Measurements from ENCODE around the gene LILRB3. TPM values are rescaled to one million over a fixed set of nuclear protein-coding genes. Genes with fewer than 3 reads are reported as not detected.

The LILRB3 gene
- total RNA-seq, 5 donors from 2014 or later (not counting 1 experiment from before 2014, with no cell fraction given): 0.72 to 2.8 (median 1.1) TPM

DNA sequence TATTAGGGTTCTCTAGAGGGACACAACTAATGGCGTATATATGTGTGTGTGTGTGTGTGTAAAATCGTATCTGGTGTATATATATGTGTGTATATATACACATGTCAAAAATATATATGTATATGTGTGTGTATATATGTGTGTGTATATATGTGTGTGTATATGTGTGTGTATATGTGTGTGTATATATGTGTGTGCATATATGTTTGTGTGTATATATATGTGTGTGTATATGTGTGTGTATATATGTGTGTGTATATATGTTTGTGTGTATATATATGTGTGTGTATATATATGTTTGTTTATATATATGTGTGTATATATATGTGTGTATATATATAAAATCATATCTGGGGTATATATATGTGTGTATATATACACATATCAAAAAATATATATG is 39.7 kb upstream of the LILRB3 start:
- no peak overlapping the region for H3K27ac ChIP-seq (ENCODE audit: low read length)
- no peaks in the 10 kb centered on the region for H3K9me3 ChIP-seq
- H3K4me3 ChIP-seq (ENCODE audit: control insufficient read depth in 1 of 2, extremely low read depth in 1 of 2, low read length in 1 of 2): no peak overlapping the region
- Mint-ChIP-seq H3K36me3 (no peaks in the 10 kb centered on the region), H3K27me3 (peaks cover 10 to 13% of the 10 kb centered on the region in 2 donors), H3K4me3 (no peak overlapping the region), H3K9me3 (no peaks in the 10 kb centered on the region), H3K4me1 (peaks cover 0 to 2% (median 0%) of the 10 kb centered on the region in 3 donors), H3K27ac (no peak overlapping the region)
- ATAC-seq (replicated peaks in 1 of 4) (no peak), DNase-seq (no peak)
- H3K36me3 ChIP-seq (ENCODE audit: control insufficient read depth in 2 of 2, extremely low read depth in 1 of 2, insufficient read depth in 1 of 2, low read length in 1 of 2): no peaks in the 10 kb centered on the region
- WGBS (ENCODE audit: insufficient coverage): no CpG with 5 or more reads among the region's 2 CpGs
- CTCF ChIA-PET: interaction anchor here in 1 of 2 donors (0.8 kb wide), 1 partner anchor 34 kb away, joined by 3 read pairs; no protein-coding TSS in a partner anchor
- H3K27me3 ChIP-seq (replicated peaks in 1 of 2; ENCODE audit: control insufficient read depth in 2 of 2, extremely low read depth in 1 of 2, insufficient read depth in 2 of 2, low read length in 1 of 2): peaks cover 0 to 17% of the 10 kb centered on the region in 2 experiments
- POLR2A ChIA-PET: no interaction called here
- H3K4me1 ChIP-seq (ENCODE audit: control insufficient read depth in 1 of 2, extremely low read depth in 1 of 2, insufficient read depth in 2 of 2, low read length in 2 of 2): peaks cover 0 to 4% of the 10 kb centered on the region in 2 experiments

GRCh38 chr19:54262066-54262465 is 39.3 kb upstream of the LILRB3 start:
- POLR2A ChIA-PET: no interaction called here
- Histone ChIP-seq H3K27me3 (replicated peaks in 1 of 2; ENCODE audit: control insufficient read depth in 2 of 2, extremely low read depth in 1 of 2, insufficient read depth in 2 of 2, low read length in 1 of 2) (peaks cover 0 to 20% of the 10 kb centered on the region in 2 experiments), H3K36me3 (ENCODE audit: control insufficient read depth in 2 of 2, extremely low read depth in 1 of 2, insufficient read depth in 1 of 2, low read length in 1 of 2) (no peaks in the 10 kb centered on the region), H3K4me3 (ENCODE audit: control insufficient read depth in 1 of 2, extremely low read depth in 1 of 2, low read length in 1 of 2) (no peak overlapping the region), H3K9me3 (no peaks in the 10 kb centered on the region), H3K4me1 (ENCODE audit: control insufficient read depth in 1 of 2, extremely low read depth in 1 of 2, insufficient read depth in 2 of 2, low read length in 2 of 2) (peaks cover 0 to 4% of the 10 kb centered on the region in 2 experiments), H3K27ac (ENCODE audit: low read length) (no peak overlapping the region)
- WGBS (ENCODE audit: insufficient coverage): 79% methylated on average over 11 of the region's 11 CpGs
- no peaks in the 10 kb centered on the region for H3K9me3 Mint-ChIP-seq
- H3K4me3 Mint-ChIP-seq: no peak overlapping the region
- DNase-seq: no peak
- CTCF ChIA-PET: interaction anchor here in 1 of 2 donors (0.8 kb wide), 1 partner anchor 33 kb away, joined by 3 read pairs; no protein-coding TSS in a partner anchor
- H3K4me1 Mint-ChIP-seq: peaks cover 0 to 2% (median 0%) of the 10 kb centered on the region in 3 donors
- no peak overlapping the region for H3K27ac Mint-ChIP-seq
- ATAC-seq (replicated peaks in 1 of 4): no peak
- peaks cover 11 to 13% of the 10 kb centered on the region in 2 donors for H3K27me3 Mint-ChIP-seq
- no peaks in the 10 kb centered on the region for H3K36me3 Mint-ChIP-seq

- ATAC-seq (replicated peaks in 1 of 4) (no peak), DNase-seq (no peak)
- Mint-ChIP-seq H3K27me3 (peaks cover 6 to 20% of the 10 kb centered on the region in 2 donors), H3K27ac (no peak within 1 kb of the TSS), H3K9me3 (no peaks in the 10 kb centered on the region), H3K36me3 (no peaks in the 10 kb centered on the region), H3K4me3 (no peak within 1 kb of the TSS), H3K4me1 (no peaks in the 10 kb centered on the region)
- Histone ChIP-seq H3K27ac (ENCODE audit: low read length) (no peak within 1 kb of the TSS), H3K4me1 (ENCODE audit: control insufficient read depth in 1 of 2, extremely low read depth in 1 of 2, insufficient read depth in 2 of 2, low read length in 2 of 2) (no peaks in the 10 kb centered on the region), H3K36me3 (ENCODE audit: control insufficient read depth in 2 of 2, extremely low read depth in 1 of 2, insufficient read depth in 1 of 2, low read length in 1 of 2) (no peaks in the 10 kb centered on the region), H3K27me3 (replicated peaks in 1 of 2; ENCODE audit: control insufficient read depth in 2 of 2, extremely low read depth in 1 of 2, insufficient read depth in 2 of 2, low read length in 1 of 2) (peaks cover 0 to 48% of the 10 kb centered on the region in 2 experiments), H3K4me3 (ENCODE audit: control insufficient read depth in 1 of 2, extremely low read depth in 1 of 2, low read length in 1 of 2) (no peak within 1 kb of the TSS), H3K9me3 (no peaks in the 10 kb centered on the region)
- POLR2A ChIA-PET: no interaction called here
- 84% methylated on average over 8 of the region's 9 CpGs for WGBS (ENCODE audit: insufficient coverage)
- CTCF ChIA-PET: no interaction called here
These were observed 34.3 kb upstream of the LILRB3 start, which contains the start of gene LILRB5 for GRCh38 chr19:54257116-54257480. LILRB5 (minus strand) TSS chr19:54257273; CDS start chr19:54257193, 80 bp downstream.

DNA sequence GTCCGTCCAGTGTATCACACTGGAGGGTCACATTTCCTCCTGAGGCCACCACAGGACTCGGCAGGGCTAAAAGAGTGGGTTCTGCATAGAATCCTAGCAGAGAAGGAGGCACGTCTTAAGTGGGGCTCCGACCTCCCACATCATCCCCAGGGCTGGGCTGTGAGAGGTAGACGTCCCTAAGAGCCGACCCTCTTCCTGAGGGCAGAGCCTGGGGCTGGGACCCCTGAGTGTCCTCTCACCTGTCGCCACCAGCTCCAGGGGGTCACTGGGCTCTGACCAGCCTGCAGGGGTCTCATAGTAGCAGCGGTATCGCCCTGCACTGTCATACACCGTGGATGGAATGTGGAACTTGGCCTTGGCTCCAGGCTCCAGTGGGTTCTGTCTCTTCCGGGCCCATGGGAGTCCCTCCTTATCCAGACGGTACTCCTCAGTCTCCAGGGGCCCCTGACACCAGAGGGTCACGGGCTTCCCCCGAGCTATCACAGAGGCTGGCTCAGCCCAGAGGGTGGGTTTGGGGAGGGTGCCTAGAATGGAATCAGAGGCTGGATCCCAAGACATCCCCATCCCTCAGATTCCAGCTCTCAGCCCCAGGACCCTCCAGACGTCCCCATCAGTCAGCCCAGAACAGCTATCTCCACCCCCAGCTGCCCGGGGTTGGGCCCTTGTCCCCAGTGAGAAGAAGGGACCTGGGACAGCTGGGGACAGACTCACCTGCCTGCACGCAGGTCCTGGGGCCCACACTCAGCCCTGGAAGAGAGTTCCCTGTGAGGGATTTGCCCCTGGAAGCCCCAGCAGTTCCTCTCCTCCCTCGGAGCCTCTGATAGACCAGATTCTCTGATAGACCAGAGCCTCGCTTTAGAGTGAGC is 33.7 kb upstream of the LILRB3 start:
- Mint-ChIP-seq H3K27me3 (peaks cover 6 to 22% of the 10 kb centered on the region in 2 donors), H3K4me3 (no peak overlapping the region), H3K9me3 (no peaks in the 10 kb centered on the region), H3K4me1 (no peaks in the 10 kb centered on the region), H3K27ac (no peak overlapping the region), H3K36me3 (no peaks in the 10 kb centered on the region)
- WGBS (ENCODE audit: insufficient coverage): 78% methylated on average over 14 of the region's 19 CpGs
- Histone ChIP-seq H3K9me3 (no peaks in the 10 kb centered on the region), H3K4me1 (ENCODE audit: control insufficient read depth in 1 of 2, extremely low read depth in 1 of 2, insufficient read depth in 2 of 2, low read length in 2 of 2) (no peaks in the 10 kb centered on the region), H3K4me3 (ENCODE audit: control insufficient read depth in 1 of 2, extremely low read depth in 1 of 2, low read length in 1 of 2) (no peak overlapping the region), H3K27ac (ENCODE audit: low read length) (no peak overlapping the region), H3K27me3 (replicated peaks in 1 of 2; ENCODE audit: control insufficient read depth in 2 of 2, extremely low read depth in 1 of 2, insufficient read depth in 2 of 2, low read length in 1 of 2) (peaks cover 0 to 46% of the 10 kb centered on the region in 2 experiments), H3K36me3 (ENCODE audit: control insufficient read depth in 2 of 2, extremely low read depth in 1 of 2, insufficient read depth in 1 of 2, low read length in 1 of 2) (no peaks in the 10 kb centered on the region)
- ATAC-seq (replicated peaks in 1 of 4) (no peak), DNase-seq (no peak)
- CTCF ChIA-PET: no interaction called here
- POLR2A ChIA-PET: no interaction called here

GRCh38 chr19:54255105-54255775 is 32.4 kb upstream of the LILRB3 start:
- H3K9me3 ChIP-seq: no peaks in the 10 kb centered on the region
- Mint-ChIP-seq H3K4me3 (no peak overlapping the region), H3K27me3 (peaks cover 6 to 24% of the 10 kb centered on the region in 2 donors), H3K36me3 (no peaks in the 10 kb centered on the region), H3K9me3 (no peaks in the 10 kb centered on the region), H3K27ac (no peak overlapping the region), H3K4me1 (no peaks in the 10 kb centered on the region)
- WGBS (ENCODE audit: insufficient coverage): 78% methylated on average over 12 of the region's 26 CpGs
- no peak overlapping the region for H3K27ac ChIP-seq (ENCODE audit: low read length)
- no peak for ATAC-seq (replicated peaks in 1 of 4)
- CTCF ChIA-PET: no interaction called here
- POLR2A ChIA-PET: no interaction called here
- H3K27me3 ChIP-seq (replicated peaks in 1 of 2; ENCODE audit: control insufficient read depth in 2 of 2, extremely low read depth in 1 of 2, insufficient read depth in 2 of 2, low read length in 1 of 2): peaks cover 0 to 46% of the 10 kb centered on the region in 2 experiments
- no peak overlapping the region for H3K4me3 ChIP-seq (ENCODE audit: control insufficient read depth in 1 of 2, extremely low read depth in 1 of 2, low read length in 1 of 2)
- no peaks in the 10 kb centered on the region for H3K36me3 ChIP-seq (ENCODE audit: control insufficient read depth in 2 of 2, extremely low read depth in 1 of 2, insufficient read depth in 1 of 2, low read length in 1 of 2)
- no peak for DNase-seq
- H3K4me1 ChIP-seq (ENCODE audit: control insufficient read depth in 1 of 2, extremely low read depth in 1 of 2, insufficient read depth in 2 of 2, low read length in 2 of 2): no peaks in the 10 kb centered on the region

DNA sequence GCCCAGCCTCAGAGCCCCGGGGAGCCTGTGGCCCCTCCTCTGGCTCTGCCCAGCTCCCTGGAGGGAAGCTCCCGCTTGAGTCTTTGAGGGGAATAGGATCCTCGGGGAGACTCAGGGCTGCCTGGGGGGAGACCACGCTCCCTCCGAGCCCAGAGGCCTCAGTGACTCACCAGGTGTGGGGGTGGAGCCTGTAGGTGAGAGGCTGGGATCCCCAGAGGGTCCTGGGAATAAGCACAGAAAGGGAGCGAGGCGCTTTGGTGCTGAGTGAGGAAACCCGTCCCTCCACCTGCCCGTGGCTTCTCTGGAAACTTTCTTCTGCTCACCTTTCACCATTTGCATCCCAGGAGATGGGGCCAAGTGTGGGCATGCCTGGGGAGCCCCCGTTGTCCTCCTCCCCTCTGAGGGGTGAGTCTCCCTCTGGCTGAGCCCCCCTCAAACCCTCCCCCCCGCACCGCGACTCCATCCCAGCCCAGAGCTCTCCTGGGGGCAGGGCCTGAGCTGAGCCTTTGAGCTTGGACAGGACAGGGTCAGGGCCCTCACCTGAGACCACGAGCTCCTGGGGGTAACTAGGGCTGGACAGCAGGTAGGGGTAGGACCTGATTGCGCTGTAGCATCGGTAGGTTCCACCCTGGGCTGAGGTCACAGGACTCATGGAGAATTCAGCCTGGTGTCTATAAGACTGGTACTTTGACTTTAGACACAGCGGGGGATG is 31.5 kb upstream of the LILRB3 start:
- no peaks in the 10 kb centered on the region for H3K36me3 ChIP-seq (ENCODE audit: control insufficient read depth in 2 of 2, extremely low read depth in 1 of 2, insufficient read depth in 1 of 2, low read length in 1 of 2)
- ChIA-PET CTCF (no interaction called here), POLR2A (no interaction called here)
- no peak overlapping the region for H3K4me3 ChIP-seq (ENCODE audit: control insufficient read depth in 1 of 2, extremely low read depth in 1 of 2, low read length in 1 of 2)
- ATAC-seq (replicated peaks in 1 of 4) (no peak), DNase-seq (no peak)
- H3K27me3 ChIP-seq (replicated peaks in 1 of 2; ENCODE audit: control insufficient read depth in 2 of 2, extremely low read depth in 1 of 2, insufficient read depth in 2 of 2, low read length in 1 of 2): peaks cover 0 to 46% of the 10 kb centered on the region in 2 experiments
- H3K27ac Mint-ChIP-seq: no peak overlapping the region
- 84% methylated on average over 9 of the region's 17 CpGs for WGBS (ENCODE audit: insufficient coverage)
- no peaks in the 10 kb centered on the region for H3K9me3 ChIP-seq
- no peaks in the 10 kb centered on the region for H3K4me1 Mint-ChIP-seq
- no peaks in the 10 kb centered on the region for H3K4me1 ChIP-seq (ENCODE audit: control insufficient read depth in 1 of 2, extremely low read depth in 1 of 2, insufficient read depth in 2 of 2, low read length in 2 of 2)
- H3K27ac ChIP-seq (ENCODE audit: low read length): no peak overlapping the region
- peaks cover 4 to 24% of the 10 kb centered on the region in 2 donors for H3K27me3 Mint-ChIP-seq
- no peak overlapping the region for H3K4me3 Mint-ChIP-seq
- H3K9me3 Mint-ChIP-seq: no peaks in the 10 kb centered on the region
- H3K36me3 Mint-ChIP-seq: no peaks in the 10 kb centered on the region

All from T-cell (primary cell).